Activated CD4-positive, CD25-positive, alpha-beta regulatory T cell treated with anti-CD3 and anti-CD28 coated beads, Interleukin-2, amount 50 U/mL, for 16 hours (primary cell): ENCODE data around the gene ZNF575.

Source experiments
- DNase-seq: peaks from one replicate; pipeline ENCODE4 v3.0.0-alpha.2; 2020; ENCODE audit warnings: low read depth, low spot score

The ZNF575 gene

GRCh38 chr19:43574424-43575155 lies 41.6 kb downstream of the ZNF575 start:
- DNase-seq = no peak

GRCh38 chr19:43575156-43575950 lies 42.4 kb downstream of the ZNF575 start, which contains the start of the genes PINLYP and XRCC1:
TSS of gene PINLYP (plus strand) at chr19:43575801. CDS start at chr19:43577192, 1,391 bp downstream.
TSS of gene XRCC1 (minus strand) at chr19:43575527. CDS start at chr19:43575458, 69 bp downstream.
- peak; percentile 90 for DNase-seq

- DNase-seq = no peak
These were observed 43.2 kb downstream of the ZNF575 start for GRCh38 chr19:43575955-43576878.

- DNase-seq = no peak
These were observed 45.8 kb downstream of the ZNF575 start for GRCh38 chr19:43578787-43579186.

GRCh38 chr19:43581467-43581866 lies 48.5 kb downstream of the ZNF575 start:
- DNase-seq = no peak

- no peak for DNase-seq
These were observed 49.5 kb downstream of the ZNF575 start for GRCh38 chr19:43582495-43582894.

- DNase-seq = no peak
These were observed 51.5 kb downstream of the ZNF575 start for GRCh38 chr19:43584484-43584883.
